Measurements from ENCODE around the gene TRABD2B.

TRABD2B gene

GRCh38 chr1:47894410-47895278 lies 102.5 kb downstream of the TRABD2B start:
- no peak for DNase-seq (ENCODE audit: low spot score)
- in situ Hi-C loops (cut with MboI; ENCODE audit: low pct_unique_long_range_greater_than_20kb, low sequenced_read_pairs, unreplicated experiment), result no loop called here

GRCh38 chr1:47893412-47893811 lies 103.8 kb downstream of the TRABD2B start:
- in situ Hi-C loops (cut with MboI; ENCODE audit: low pct_unique_long_range_greater_than_20kb, low sequenced_read_pairs, unreplicated experiment), result no loop called here
- no peak for DNase-seq (ENCODE audit: low spot score)
- no peak for TF ChIP-seq CTCF (IDR thresholded peaks at IDR 0.05; ENCODE audit: extremely low read depth, insufficient read depth, missing control alignments)

More at GRCh38 chr1:47894410-47895278, 102.5 kb downstream of the TRABD2B start:
- no peak for TF ChIP-seq CTCF (IDR thresholded peaks at IDR 0.05; ENCODE audit: extremely low read depth, insufficient read depth, missing control alignments)

- in situ Hi-C loops (cut with MboI; ENCODE audit: low pct_unique_long_range_greater_than_20kb, low sequenced_read_pairs, unreplicated experiment), result no loop called here
- no peak for TF ChIP-seq CTCF (IDR thresholded peaks at IDR 0.05; ENCODE audit: extremely low read depth, insufficient read depth, missing control alignments)
- DNase-seq (ENCODE audit: low spot score), result no peak
Observed at GRCh38 chr1:47890779-47891178, 106.4 kb downstream of the TRABD2B start.

GRCh38 chr1:47888294-47888629 lies 108.9 kb downstream of the TRABD2B start:
- in situ Hi-C loops (cut with MboI; ENCODE audit: low pct_unique_long_range_greater_than_20kb, low sequenced_read_pairs, unreplicated experiment), result no loop called here
- no peak for TF ChIP-seq CTCF (IDR thresholded peaks at IDR 0.05; ENCODE audit: extremely low read depth, insufficient read depth, missing control alignments)
- DNase-seq (ENCODE audit: low spot score), result no peak

- TF ChIP-seq CTCF (IDR thresholded peaks at IDR 0.05; ENCODE audit: extremely low read depth, insufficient read depth, missing control alignments), result no peak
- in situ Hi-C loops (cut with MboI; ENCODE audit: low pct_unique_long_range_greater_than_20kb, low sequenced_read_pairs, unreplicated experiment), result no loop called here
- DNase-seq (ENCODE audit: low spot score), result no peak
Observed at GRCh38 chr1:47887475-47888293, 109.5 kb downstream of the TRABD2B start.

- in situ Hi-C loops (cut with MboI; ENCODE audit: low pct_unique_long_range_greater_than_20kb, low sequenced_read_pairs, unreplicated experiment), result no loop called here
- TF ChIP-seq CTCF (IDR thresholded peaks at IDR 0.05; ENCODE audit: extremely low read depth, insufficient read depth, missing control alignments), result no peak
- DNase-seq (ENCODE audit: low spot score), result no peak
Observed at GRCh38 chr1:47887060-47887459, 110.1 kb downstream of the TRABD2B start.
